Epithelial cell of prostate (primary cell): ENCODE data around the gene PLCB3.

Experiments used
- DNase-seq: peaks from one replicate; pipeline ENCODE4 v3.0.0-alpha.2; 2011; ENCODE audit warnings: low read depth, low spot score
- H3K27ac ChIP-seq: fragments of 450-650 bp; 2 replicates; pipeline ENCODE4 v1.5.1; 2017; ENCODE audit warnings: mild to moderate bottlenecking

Gene PLCB3

GRCh38 chr11:64284048-64284961 is 33.0 kb downstream of the PLCB3 start, which contains the start of gene BAD:
Gene BAD (minus strand): TSS chr11:64284665. CDS start chr11:64284368, 297 bp downstream.
- DNase-seq: peak; percentile 45
- peak within 1 kb of the TSS; percentile 92 for H3K27ac ChIP-seq

GRCh38 chr11:64284962-64285884 is 33.9 kb downstream of the PLCB3 start, which contains the start of gene GPR137:
Gene GPR137 (plus strand): TSS chr11:64285848. CDS start chr11:64286525, 677 bp downstream.
- no peak for DNase-seq
- peak within 1 kb of the TSS; percentile 92 for H3K27ac ChIP-seq

- no peak for DNase-seq
- peak overlapping the region; percentile 92 for H3K27ac ChIP-seq
Measured at GRCh38 chr11:64285885-64286800, 34.8 kb downstream of the PLCB3 start.

GRCh38 chr11:64286801-64287159 is 35.5 kb downstream of the PLCB3 start:
- no peak overlapping the region for H3K27ac ChIP-seq
- no peak for DNase-seq

GRCh38 chr11:64287676-64288352 is 36.5 kb downstream of the PLCB3 start:
- H3K27ac ChIP-seq: no peak overlapping the region
- no peak for DNase-seq

- DNase-seq: no peak
- H3K27ac ChIP-seq: no peak overlapping the region
Measured at GRCh38 chr11:64288353-64288750, 37.0 kb downstream of the PLCB3 start.

GRCh38 chr11:64289002-64289564 is 37.8 kb downstream of the PLCB3 start:
- DNase-seq: no peak

GRCh38 chr11:64290352-64291261 is 39.3 kb downstream of the PLCB3 start:
- no peak overlapping the region for H3K27ac ChIP-seq

More at GRCh38 chr11:64289002-64289564, 37.8 kb downstream of the PLCB3 start:
- no peak overlapping the region for H3K27ac ChIP-seq

GRCh38 chr11:64291262-64291751 is 40.0 kb downstream of the PLCB3 start, which contains the start of gene KCNK4:
Gene KCNK4 (plus strand): TSS chr11:64291302. CDS start chr11:64293019, 1,717 bp downstream.
- DNase-seq: no peak
- H3K27ac ChIP-seq: no peak within 1 kb of the TSS

More at GRCh38 chr11:64290352-64291261, 39.3 kb downstream of the PLCB3 start:
- DNase-seq: no peak

- H3K27ac ChIP-seq: no peak overlapping the region
- no peak for DNase-seq
Measured at GRCh38 chr11:64291752-64292459, 40.6 kb downstream of the PLCB3 start.

- no peak overlapping the region for H3K27ac ChIP-seq
- DNase-seq: no peak
Measured at GRCh38 chr11:64292460-64293254, 41.3 kb downstream of the PLCB3 start.

GRCh38 chr11:64294774-64295173 is 43.4 kb downstream of the PLCB3 start:
- DNase-seq: no peak
- H3K27ac ChIP-seq: no peak overlapping the region

GRCh38 chr11:64295760-64296159 is 44.4 kb downstream of the PLCB3 start:
- H3K27ac ChIP-seq: no peak overlapping the region
- DNase-seq: no peak

GRCh38 chr11:64296236-64296635 is 44.9 kb downstream of the PLCB3 start:
- H3K27ac ChIP-seq: no peak overlapping the region
- DNase-seq: no peak

GRCh38 chr11:64296830-64297698 is 45.7 kb downstream of the PLCB3 start:
- H3K27ac ChIP-seq: no peak overlapping the region
- no peak for DNase-seq
